ENCODE data around the gene SOX4.
"Not testable (repeated sequence)": the region's sequence is repeated elsewhere in the genome, so short reads cannot be mapped to it uniquely, and the experiment has no call there.

Gene SOX4

GRCh38 chr6:21593412-21593926 lies at the start of gene SOX4:
TSS of gene SOX4 (plus strand) at chr6:21593751. CDS start at chr6:21594535, 784 bp downstream.
- no peak for DNase-seq (ENCODE audit: low read depth in 1 of 2, low spot score in 1 of 2)

- DNase-seq (ENCODE audit: low read depth in 1 of 2, low spot score in 1 of 2): not testable (repeated sequence)
These were observed 41.3 kb upstream of the SOX4 start for GRCh38 chr6:21552286-21552685.

GRCh38 chr6:21554286-21554685 lies 39.3 kb upstream of the SOX4 start:
- no peak for DNase-seq (ENCODE audit: low read depth in 1 of 2, low spot score in 1 of 2)

- DNase-seq (ENCODE audit: low read depth in 1 of 2, low spot score in 1 of 2): no peak
These were observed 38.4 kb upstream of the SOX4 start for GRCh38 chr6:21555197-21555596.

DNA sequence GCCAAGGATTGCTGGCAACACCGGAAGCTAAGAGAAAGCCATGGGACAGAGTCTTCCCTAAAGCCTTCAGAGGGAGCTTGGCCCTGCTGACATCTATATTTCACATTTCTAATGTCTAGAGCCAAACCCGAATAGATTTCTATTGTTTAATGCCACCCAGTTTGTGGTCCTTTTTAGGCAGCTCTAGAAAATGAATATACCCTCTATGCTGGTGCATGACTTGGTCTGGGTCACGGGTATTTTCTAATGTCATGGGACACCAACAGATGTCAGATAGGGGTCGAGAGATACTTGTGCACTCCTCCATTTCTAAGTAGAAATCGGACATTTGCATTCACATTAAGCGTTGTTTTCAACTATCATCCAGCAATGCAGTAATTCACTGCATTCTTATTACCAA lies 37.0 kb upstream of the SOX4 start:
- DNase-seq (ENCODE audit: low read depth in 1 of 2, low spot score in 1 of 2): no peak

- no peak for DNase-seq (ENCODE audit: low read depth in 1 of 2, low spot score in 1 of 2)
These were observed 36.4 kb upstream of the SOX4 start for GRCh38 chr6:21556968-21557721.

DNA sequence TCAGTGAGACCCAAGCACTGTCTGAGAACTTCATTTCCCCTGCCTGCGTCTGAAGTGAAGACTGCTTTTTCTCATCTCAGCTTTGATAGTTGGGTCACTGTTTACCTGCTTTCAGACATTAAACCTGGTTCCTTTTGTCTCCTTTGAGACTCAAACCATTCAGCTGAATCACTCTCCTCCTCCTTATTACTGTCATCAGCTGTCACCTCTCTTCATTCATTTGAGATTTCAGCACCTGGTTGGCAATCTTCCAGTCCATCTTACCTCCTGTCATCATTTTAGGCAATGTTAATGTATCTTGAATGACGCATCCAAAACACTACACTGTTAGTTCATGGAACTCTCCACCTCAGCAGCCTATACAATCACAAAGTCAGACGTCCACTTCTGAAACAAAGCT lies 34.3 kb upstream of the SOX4 start:
- no peak for DNase-seq (ENCODE audit: low read depth in 1 of 2, low spot score in 1 of 2)

DNA sequence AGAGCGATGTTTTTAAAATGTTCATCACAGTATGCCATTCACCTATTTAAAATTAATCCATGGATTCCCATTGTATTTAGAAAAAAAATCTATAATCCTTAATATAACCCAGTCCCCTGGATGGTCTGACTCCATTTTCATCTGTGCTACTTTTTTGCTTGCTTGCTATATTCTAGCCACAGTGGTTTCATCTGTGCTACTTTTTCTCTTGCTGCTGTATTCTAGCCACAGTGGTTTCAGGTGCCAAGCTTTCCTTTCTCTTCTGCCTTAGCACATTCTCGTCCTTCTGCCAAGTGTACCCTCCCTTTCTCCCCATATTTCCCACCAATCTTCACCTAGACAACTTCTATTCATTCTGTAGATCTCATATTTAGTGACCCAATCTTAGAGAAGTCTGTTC lies 33.3 kb upstream of the SOX4 start:
- DNase-seq (ENCODE audit: low read depth in 1 of 2, low spot score in 1 of 2): no peak

DNA sequence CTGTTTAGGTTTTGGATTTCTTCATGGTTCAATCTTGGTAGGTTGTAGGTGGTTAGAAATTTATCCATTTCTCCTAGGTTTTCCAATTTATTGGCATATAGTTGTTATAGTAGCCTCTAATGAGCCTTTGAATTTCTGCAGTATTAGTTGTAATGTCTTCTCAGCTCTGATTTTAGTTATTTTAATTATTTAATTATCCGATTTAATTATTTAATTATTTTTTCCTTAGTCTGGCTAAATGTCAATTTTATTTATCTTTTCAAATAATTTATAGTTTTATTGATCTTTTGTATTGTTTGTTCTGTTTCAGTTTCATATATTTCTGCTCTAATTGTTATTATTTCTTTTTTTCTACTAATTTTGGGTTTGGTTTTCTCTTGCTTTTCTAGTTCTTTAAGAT lies 28.1 kb upstream of the SOX4 start:
- no peak for DNase-seq (ENCODE audit: low read depth in 1 of 2, low spot score in 1 of 2)

DNA sequence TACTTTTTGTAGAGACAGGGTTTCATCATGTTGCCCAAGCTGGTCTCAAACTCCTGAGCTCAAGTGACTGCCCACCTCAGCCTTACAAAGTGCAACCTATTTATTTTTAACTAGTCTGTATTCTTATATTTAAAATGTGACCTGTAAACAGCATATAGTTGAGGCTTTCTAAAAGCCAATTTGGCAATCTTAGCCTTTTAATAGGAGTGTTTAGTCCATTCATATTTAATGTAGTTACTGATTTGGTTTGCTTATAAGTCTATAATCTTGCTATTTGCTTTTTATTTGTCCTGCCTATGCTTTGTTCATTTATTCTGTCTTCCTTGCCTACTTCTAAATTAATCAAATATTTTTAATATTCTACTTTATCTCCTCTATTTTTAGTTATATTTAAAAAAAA lies 15.0 kb upstream of the SOX4 start:
- DNase-seq (ENCODE audit: low read depth in 1 of 2, low spot score in 1 of 2): no peak

GRCh38 chr6:21582651-21583050 lies 10.9 kb upstream of the SOX4 start:
- DNase-seq (ENCODE audit: low read depth in 1 of 2, low spot score in 1 of 2): no peak

DNA sequence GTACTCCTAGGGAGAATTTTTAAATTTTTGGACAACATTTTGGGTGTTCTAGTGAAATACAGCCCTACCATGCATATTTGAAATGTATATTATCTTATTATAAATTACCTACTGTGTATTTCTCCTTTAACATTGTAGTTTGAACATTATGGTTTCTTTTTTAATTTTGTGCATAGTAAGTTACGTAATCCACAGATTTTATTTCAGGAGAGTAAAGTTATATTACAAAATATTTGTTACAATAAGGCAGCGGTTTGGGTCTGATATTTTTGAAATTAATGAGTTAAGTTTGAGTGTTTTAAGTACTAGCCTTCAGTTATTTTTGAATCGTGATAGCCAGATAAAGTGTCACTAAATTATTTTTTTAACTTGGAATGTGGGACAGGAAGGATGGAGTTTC lies 7.3 kb upstream of the SOX4 start:
- DNase-seq (ENCODE audit: low read depth in 1 of 2, low spot score in 1 of 2): no peak

DNA sequence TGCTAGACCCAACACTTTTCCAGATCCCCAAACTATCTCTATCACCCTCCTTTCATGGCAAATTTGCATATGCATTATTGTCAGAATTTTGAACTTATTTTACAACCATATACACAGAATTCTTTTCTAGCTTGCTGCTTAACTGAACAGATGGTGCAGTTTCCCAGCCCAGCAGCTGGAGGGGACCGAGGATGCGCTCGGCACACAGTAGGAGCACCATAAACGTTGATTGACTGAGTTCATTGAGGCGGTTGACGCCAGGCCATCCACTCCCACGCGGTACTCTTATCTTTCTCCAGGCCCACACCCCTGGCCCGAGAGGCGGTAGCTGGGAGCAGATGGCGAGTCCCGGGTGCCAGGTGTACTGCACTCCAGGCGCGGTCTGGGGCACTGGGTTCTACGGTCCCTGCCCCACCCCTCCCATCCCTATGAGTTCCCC lies 6.8 kb upstream of the SOX4 start:
- no peak for DNase-seq (ENCODE audit: low read depth in 1 of 2, low spot score in 1 of 2)

DNA sequence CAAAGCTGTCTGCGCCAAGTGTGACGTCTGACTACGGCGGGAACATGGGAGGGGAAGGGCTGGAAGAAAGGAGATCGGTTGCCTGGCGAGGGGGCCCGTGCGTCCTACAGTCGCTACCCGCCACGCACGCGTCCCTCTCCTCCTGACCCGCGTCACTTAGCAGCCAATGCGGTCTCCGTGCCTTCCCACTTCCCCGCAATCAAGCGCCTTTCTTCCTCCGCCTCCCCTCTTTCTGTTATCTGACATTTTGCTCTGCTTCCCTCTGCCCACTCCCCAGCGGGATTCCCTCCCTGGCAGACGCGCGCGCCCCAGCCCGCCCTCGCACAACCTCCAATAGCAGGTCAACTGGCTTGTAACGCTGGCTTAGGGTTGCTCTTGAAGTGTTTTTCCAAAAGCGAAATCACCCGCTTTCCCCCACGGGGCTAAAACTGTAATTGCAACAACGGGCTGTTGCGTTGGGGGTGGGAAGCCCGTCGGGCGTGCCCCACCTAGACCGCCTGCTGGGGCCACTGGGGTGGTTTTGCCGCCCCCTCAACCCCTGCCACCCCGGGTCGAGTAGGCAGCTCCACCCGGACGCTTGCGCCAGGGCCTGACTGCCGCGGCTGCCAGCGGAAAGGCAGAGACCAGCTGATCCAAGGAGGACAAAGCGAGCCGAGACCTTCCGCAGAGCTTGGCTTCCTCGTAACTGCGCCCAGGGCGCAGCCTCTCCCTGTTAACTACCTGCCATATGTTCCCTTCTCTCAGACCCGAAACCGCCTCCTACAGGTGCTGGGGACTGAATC lies 6.2 kb upstream of the SOX4 start:
- no peak for DNase-seq (ENCODE audit: low read depth in 1 of 2, low spot score in 1 of 2)

GRCh38 chr6:21587961-21588480 lies 5.5 kb upstream of the SOX4 start:
- DNase-seq (ENCODE audit: low read depth in 1 of 2, low spot score in 1 of 2): no peak

DNA sequence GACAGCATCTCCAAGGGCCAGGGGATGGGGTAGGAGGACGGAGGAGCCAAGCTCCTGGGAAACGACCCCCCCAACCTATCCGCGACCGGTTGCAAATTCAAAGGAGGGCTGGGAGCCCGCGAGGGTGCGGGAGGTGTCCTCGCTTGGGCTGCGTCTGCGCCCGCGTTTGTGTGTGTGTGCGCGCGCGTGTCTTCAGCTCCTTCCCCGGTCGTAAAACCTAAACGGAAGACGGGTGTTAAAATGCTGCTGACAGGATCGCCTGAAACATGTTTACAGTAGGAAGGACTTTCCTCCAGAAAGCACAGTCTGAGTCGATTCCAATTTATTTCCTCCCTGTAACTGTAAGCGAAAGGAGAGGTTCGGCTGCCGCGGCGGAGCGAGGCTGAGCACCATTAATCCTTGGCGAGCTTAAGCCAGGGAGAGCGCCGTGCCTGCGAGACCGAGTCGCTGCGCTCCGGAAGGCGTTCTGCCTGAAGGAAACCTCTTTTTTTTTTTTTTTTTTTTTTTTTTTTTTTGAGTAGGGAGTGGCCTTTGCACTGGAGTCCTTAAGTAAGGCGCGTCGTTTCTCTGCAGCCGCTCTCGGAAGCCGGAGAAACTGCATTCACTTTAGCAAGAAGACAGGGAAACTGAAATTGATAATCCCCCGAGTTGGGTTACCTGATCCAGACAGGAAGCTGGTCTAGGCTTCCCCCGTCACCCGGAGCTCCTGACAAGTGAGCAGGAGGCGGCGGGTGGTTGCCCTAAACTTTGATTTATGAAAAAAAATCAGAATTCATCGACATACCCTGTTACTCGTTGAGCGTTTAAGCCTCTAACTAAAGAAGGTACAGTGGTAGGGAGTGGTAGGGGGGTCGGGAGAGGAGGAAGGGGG lies 4.8 kb upstream of the SOX4 start:
- no peak for DNase-seq (ENCODE audit: low read depth in 1 of 2, low spot score in 1 of 2)

DNA sequence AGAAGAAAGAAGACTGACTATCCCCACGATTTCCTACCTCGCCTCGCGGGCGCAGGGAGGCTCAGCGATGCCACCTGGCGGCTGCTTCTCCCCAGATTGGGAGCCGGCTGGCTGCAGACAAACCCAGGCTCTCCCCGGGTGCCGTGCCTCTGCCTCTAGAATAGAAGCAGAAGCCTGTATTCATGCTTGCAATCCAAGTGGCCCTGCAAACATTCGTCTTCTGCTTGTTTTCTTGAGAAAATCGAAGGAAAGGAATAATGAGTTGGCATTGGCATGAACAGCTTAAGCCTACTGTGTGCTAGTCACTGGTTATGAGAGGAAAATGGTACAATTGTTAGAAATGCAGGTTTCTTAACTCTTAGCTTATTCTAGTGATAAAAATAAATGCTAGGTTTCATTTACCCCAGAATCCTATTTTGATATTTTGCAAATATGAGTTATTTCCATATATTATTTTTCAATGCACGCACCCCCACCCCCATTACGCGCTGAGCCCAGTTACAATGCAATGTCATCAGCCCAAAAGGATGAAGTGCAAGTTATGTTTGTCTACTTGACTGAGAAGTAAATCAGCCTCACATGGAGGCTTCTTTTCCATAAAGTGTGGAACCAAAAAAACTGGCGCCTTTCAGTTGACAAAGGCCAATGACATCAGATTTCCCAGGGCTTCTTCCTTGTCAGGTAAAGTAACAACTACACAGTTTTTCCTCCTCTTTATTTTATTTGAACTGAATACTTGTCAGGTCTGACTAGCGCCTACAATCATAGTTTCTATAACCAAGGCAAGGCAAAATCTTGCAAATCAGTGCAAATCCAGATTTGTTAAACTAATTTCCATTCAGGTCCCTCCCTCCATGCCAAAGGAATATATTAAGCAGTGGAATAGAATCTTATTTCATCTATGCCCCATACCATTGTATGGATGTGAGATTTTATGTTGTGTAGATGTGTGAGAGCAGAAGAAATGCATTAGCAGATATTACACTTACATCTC lies 3.9 kb upstream of the SOX4 start:
- peak; percentile 54 to 55 for DNase-seq (ENCODE audit: low read depth in 1 of 2, low spot score in 1 of 2)

DNA sequence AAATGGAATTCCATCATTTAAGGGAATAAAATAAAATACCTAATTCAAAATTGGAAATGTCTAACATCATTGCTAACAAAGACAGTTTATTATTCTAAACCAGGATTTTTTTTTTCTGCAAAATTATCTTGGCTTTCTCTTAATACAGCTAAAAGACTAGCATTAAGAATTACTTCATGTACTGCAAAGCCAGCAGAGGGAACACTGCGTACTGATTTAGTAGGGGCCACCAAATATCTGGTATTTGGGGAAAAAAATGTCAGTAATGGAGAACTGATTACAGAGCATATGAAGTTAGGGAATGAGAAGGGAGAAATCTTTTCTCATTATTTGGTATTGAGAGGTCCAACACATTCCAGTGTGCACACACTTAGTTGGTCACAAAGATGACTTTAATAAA lies 3.2 kb upstream of the SOX4 start:
- DNase-seq (ENCODE audit: low read depth in 1 of 2, low spot score in 1 of 2): no peak

DNA sequence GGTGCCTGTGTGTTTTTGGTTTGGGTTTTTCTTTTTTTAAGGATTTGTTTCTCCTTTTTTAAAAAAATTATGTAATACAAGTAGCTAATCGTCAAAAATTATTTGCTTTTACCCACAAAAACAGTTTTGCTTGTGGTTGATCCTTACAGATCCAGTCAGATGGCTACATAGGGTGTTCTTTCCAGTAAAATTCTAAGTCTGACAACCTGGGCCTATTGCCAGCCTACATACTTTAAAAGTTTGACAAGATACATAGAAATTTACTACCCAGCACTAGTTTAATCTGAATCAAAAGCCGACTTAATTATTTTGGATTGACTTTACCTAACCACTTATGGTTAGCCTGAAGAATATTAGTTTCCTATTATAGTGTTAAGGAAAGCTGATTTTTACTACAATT lies 2.1 kb upstream of the SOX4 start:
- no peak for DNase-seq (ENCODE audit: low read depth in 1 of 2, low spot score in 1 of 2)

DNA sequence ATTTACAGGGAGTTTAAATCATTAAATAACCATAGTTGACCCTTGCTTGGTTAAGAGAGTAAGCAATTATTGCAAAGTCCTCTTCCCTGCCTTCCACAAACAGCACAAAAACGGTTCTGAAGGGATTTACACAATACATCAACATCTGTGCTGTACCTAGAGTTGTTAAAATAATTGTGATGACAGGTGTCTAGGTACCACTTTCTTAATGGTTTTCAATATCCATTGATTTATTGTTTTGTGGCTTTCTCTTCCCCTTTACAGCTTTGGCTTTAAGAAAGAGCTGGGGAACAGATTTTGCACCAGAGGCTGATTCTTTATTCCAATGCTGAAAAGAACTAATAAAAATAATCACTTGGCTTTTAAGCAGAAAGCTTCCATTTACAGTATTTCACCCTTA lies 598 bp upstream of the SOX4 start:
- DNase-seq (ENCODE audit: low read depth in 1 of 2, low spot score in 1 of 2): no peak

Measured in activated T-helper 1 cell treated with anti-CD3 and anti-CD28 coated beads, Interleukin-2, amount 50 U/mL, for 16 hours (primary cell).